Kidney (tissue), 14 donors: Measurements from ENCODE around the gene LARGE1. TPM values are rescaled to one million over a fixed set of nuclear protein-coding genes. Genes with fewer than 3 reads are reported as not detected.
A peak's percentile ranks its signal among the peaks of the same experiment; 100 is the strongest.

Experiments
- DNase-seq, 5 donors: peaks; one replicate each; pipeline ENCODE4 v3.0.0-alpha.2; 2013 to 2020
- FAIRE-seq: peaks from 2 replicates; lab custom pipeline; 2012; peaks lifted over from hg19 to GRCh38; lab: Jason Lieb, UNC
- H3K27ac ChIP-seq, 2 donors: one replicate each; pipeline ENCODE4 v1.7.0; 2013; ENCODE audit warnings: low read depth in 2 of 2, low read length in 2 of 2, inconsistent platforms in 1 of 2
- H3K27me3 ChIP-seq: one replicate; pipeline ENCODE4 v1.7.1; 2013; ENCODE audit warnings: low read length, inconsistent platforms; ENCODE audit not compliant: control insufficient read depth, insufficient read depth
- H3K36me3 ChIP-seq, 3 donors: one replicate each; pipeline versions ENCODE4 v1.7.0 to v1.7.1; 2013; ENCODE audit warnings: low read length in 3 of 3, control low read depth in 1 of 3, inconsistent platforms in 1 of 3; ENCODE audit not compliant: insufficient read depth in 3 of 3, control insufficient read depth in 2 of 3
- H3K4me1 ChIP-seq, 3 donors: one replicate each; pipeline versions ENCODE4 v1.7.0 to v1.7.1; 2013; ENCODE audit warnings: low read length in 3 of 3, inconsistent platforms in 1 of 3, low read depth in 1 of 3; ENCODE audit not compliant: control insufficient read depth in 2 of 3, insufficient read depth in 2 of 3
- H3K4me3 ChIP-seq, 3 donors: one replicate each; pipeline versions ENCODE4 v1.7.0 to v1.8.1; 2013; ENCODE audit warnings: low read length in 3 of 3, control low read depth in 1 of 3, inconsistent platforms in 1 of 3
- H3K9ac ChIP-seq, 3 donors: one replicate each; pipeline versions ENCODE4 v1.7.0 to v1.7.1; 2013; ENCODE audit warnings: low read length in 3 of 3, control low read depth in 1 of 3, inconsistent platforms in 1 of 3
- H3K9me3 ChIP-seq, 3 donors: one replicate each; pipeline versions ENCODE4 v1.7.0 to v1.7.1; 2013; ENCODE audit warnings: low read length in 3 of 3, control low read depth in 1 of 3, inconsistent platforms in 1 of 3; ENCODE audit not compliant: control insufficient read depth in 2 of 3, insufficient read depth in 1 of 3
- CTCF ChIP-seq: IDR thresholded peaks from 3 replicates; pipeline ENCODE4 v1.5.1; 2012; ENCODE audit warnings: mild to moderate bottlenecking, moderate library complexity, borderline replicate concordance; ENCODE audit not compliant: insufficient read depth; ENCODE audit errors: extremely low read depth
- intact Hi-C: fragments of 100-400 bp; cut with DNase I; formaldehyde crosslinking; loops from one replicate; pipeline ENCODE4 v1.11.1; 2022
- polyA plus RNA-seq: library from polyadenylated mRNA; stranded (reverse); fragments of 350-450 nt; fragmentation: Illumina TruSeq; extraction: RNeasy Lipid Tissue Mini Kit (QIAGEN cat#74804); gene quantifications from one replicate; pipeline ENCODE4 v1.2.3, GENCODE V29; 2014; ENCODE audit warnings: low read depth, low replicate concordance; ENCODE audit not compliant: insufficient read depth
- total RNA-seq: library from RNA; stranded (reverse); fragmentation: NEBNext Ultra II Directional; extraction: Animal tissue kit (Norgen Biotek cat#: 25700); gene quantifications from one replicate; pipeline ENCODE4 v1.2.1, GENCODE V29; 2021
- donor health status: control.
- donor health status: control.
- donor health status: control.
- donor health status: control.
- donor health status: control.
- donor health status: DM: yes; HTN: yes; CAD: no.
- donor health status: Normal renal cell carcinoma (clear cell type).

The LARGE1 gene
- total and polyA plus RNA-seq, 2 donors from 2014 or later, result 5.0 to 22.9 TPM

- Histone ChIP-seq H3K9ac (no peak overlapping the region), H3K4me3 (no peak overlapping the region), H3K27me3 (no peaks in the 10 kb centered on the region), H3K36me3 (no peaks in the 10 kb centered on the region), H3K9me3 (peaks cover 0 to 5% (median 0%) of the 10 kb centered on the region in 3 donors), H3K27ac (no peak overlapping the region), H3K4me1 (peaks cover 0 to 7% (median 3%) of the 10 kb centered on the region in 3 donors)
- no peak for TF ChIP-seq CTCF
- FAIRE-seq, result no peak
- intact Hi-C loops, result no loop called here
- no peak for DNase-seq
Measured at GRCh38 chr22:33518405-33518804, 401.9 kb downstream of the LARGE1 start.

GRCh38 chr22:33515795-33516194 lies 404.5 kb downstream of the LARGE1 start:
- H3K27ac ChIP-seq, result no peak overlapping the region
- no peaks in the 10 kb centered on the region for H3K36me3 ChIP-seq
- H3K4me1 ChIP-seq, result peaks cover 0 to 5% (median 3%) of the 10 kb centered on the region in 3 donors
- FAIRE-seq (no peak), DNase-seq (peak in 2 of 5 donors; percentile 22 to 67)
- no peak for TF ChIP-seq CTCF
- no peak overlapping the region for H3K9ac ChIP-seq
- H3K27me3 ChIP-seq, result no peaks in the 10 kb centered on the region
- H3K9me3 ChIP-seq, result no peaks in the 10 kb centered on the region
- intact Hi-C loops, result no loop called here
- no peak overlapping the region for H3K4me3 ChIP-seq

GRCh38 chr22:33513388-33514338 lies 406.6 kb downstream of the LARGE1 start:
- Histone ChIP-seq H3K4me1 (no peaks in the 10 kb centered on the region), H3K36me3 (no peaks in the 10 kb centered on the region), H3K9ac (no peak overlapping the region), H3K9me3 (no peaks in the 10 kb centered on the region), H3K27me3 (no peaks in the 10 kb centered on the region), H3K27ac (no peak overlapping the region), H3K4me3 (no peak overlapping the region)
- intact Hi-C loops, result no loop called here
- no peak for DNase-seq
- TF ChIP-seq CTCF, result no peak
- no peak for FAIRE-seq
